ENCODE results near the gene MSANTD2.

DNA sequence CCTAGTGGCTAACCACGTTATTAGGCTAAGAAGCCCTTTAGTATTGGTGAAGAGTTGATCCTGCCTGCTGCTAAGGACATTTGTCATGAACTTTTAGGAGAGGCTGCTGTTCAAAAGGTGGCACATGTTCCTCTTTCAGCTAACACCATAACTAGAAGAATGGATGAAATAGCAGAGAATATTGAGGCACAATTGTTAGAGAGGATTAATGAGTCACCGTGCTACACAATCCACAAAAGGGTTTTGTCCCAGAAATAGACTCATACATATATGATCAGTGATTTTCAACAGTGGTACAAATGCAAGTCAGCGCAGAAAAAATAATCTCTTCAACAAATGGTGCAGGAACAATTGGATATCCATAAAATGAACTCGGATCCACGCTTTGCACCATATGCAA lies 7.0 kb upstream of the MSANTD2 start:
- TF ChIP-seq BHLHE40 (IDR thresholded peaks at IDR 0.05; ENCODE audit: borderline replicate concordance) (no peak), FOXM1 (IDR thresholded peaks at IDR 0.05; ENCODE audit: borderline replicate concordance) (no peak), L3MBTL2 (conservative IDR thresholded peaks at IDR 0.05) (no peak), SUZ12 (IDR thresholded peaks at IDR 0.05) (no peak), SP1 (IDR thresholded peaks at IDR 0.05) (no peak)
- TF ChIP-seq, protein P1, sequence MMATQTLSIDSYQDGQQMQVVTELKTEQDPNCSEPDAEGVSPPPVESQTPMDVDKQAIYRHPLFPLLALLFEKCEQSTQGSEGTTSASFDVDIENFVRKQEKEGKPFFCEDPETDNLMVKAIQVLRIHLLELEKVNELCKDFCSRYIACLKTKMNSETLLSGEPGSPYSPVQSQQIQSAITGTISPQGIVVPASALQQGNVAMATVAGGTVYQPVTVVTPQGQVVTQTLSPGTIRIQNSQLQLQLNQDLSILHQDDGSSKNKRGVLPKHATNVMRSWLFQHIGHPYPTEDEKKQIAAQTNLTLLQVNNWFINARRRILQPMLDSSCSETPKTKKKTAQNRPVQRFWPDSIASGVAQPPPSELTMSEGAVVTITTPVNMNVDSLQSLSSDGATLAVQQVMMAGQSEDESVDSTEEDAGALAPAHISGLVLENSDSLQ (IDR thresholded peaks at IDR 0.05) = no peak
